ENCODE measurements around the gene MMP1. TPM values are rescaled to one million over a fixed set of nuclear protein-coding genes. Genes with fewer than 3 reads are reported as not detected.

The MMP1 gene
- total and polyA plus RNA-seq, 2 of the 13 experiments (the other 11 are each of a cell fraction or from before 2014, with no cell fraction given): 0.09 to 0.21 TPM

- intact Hi-C loops (cut with micrococcal nuclease; ENCODE audit: unreplicated experiment): loop anchor here (10.0 kb wide), 1 partner anchor 249 kb away; no protein-coding TSS in a partner anchor
- ChIA-PET POLR2A (no interaction called here), CTCF (ENCODE audit: low intra/inter-chr PET ratio, low total read pairs) (no interaction called here)
- H3K4me1 ChIP-seq (ENCODE audit: insufficient read depth, low read length): no peaks in the 10 kb centered on the region
- no peak overlapping the region for H3K4me2 ChIP-seq (ENCODE audit: low read depth, low read length)
- no peak overlapping the region for H3K4me3 ChIP-seq (replicated peaks in 1 of 3; ENCODE audit: insufficient read depth in 1 of 3, low read depth in 2 of 3, low read length in 3 of 3)
- H3K9me3 ChIP-seq (ENCODE audit: low read length): no peaks in the 10 kb centered on the region
- in situ Hi-C loops (cut with HindIII; ENCODE audit: extremely low pct_ligation_motif_present, low pct_unique_long_range_greater_than_20kb): loop anchor here (10.0 kb wide), 1 partner anchor 129 kb away; no protein-coding TSS in a partner anchor
- no TSS peak for BruUV-seq (replicated peaks)
- no peaks in the 10 kb centered on the region for H3K36me3 ChIP-seq (replicated peaks in 1 of 2; ENCODE audit: control insufficient read depth in 1 of 2, insufficient read depth in 2 of 2, low read length in 2 of 2)
- no peak overlapping the region for H3K9ac ChIP-seq (ENCODE audit: insufficient read depth, low read depth, low read length)
- peaks cover 0 to 4% of the 10 kb centered on the region in 2 experiments; a peak in 2 of 5 replicates for H3K27me3 ChIP-seq (ENCODE audit: control insufficient read depth in 1 of 2, insufficient read depth in 2 of 2, low read length in 2 of 2)
- no peak for TF ChIP-seq PAWR (CRISPR knock-in tag; IDR thresholded peaks at IDR 0.05; ENCODE audit: borderline replicate concordance)
- no peak for TF ChIP-seq RNF219 (CRISPR knock-in tag; IDR thresholded peaks at IDR 0.05)
- no peak for TF ChIP-seq ZNF691 (CRISPR knock-in tag; IDR thresholded peaks at IDR 0.05; ENCODE audit: borderline replicate concordance, low read depth)
- no peak for TF ChIP-seq PRDM10 (CRISPR knock-in tag; IDR thresholded peaks at IDR 0.05; ENCODE audit: low read depth)
- no peak for TF ChIP-seq GATA4 (IDR thresholded peaks at IDR 0.05; ENCODE audit: borderline replicate concordance, low read depth)
- no peak for TF ChIP-seq SOX13 (IDR thresholded peaks at IDR 0.05)
- TF ChIP-seq SOX13 (CRISPR knock-in tag; conservative IDR thresholded peaks at IDR 0.05 in 1 of 2, IDR thresholded peaks at IDR 0.05 in 1 of 2): no peak
- TF ChIP-seq PBX2 (CRISPR knock-in tag; IDR thresholded peaks at IDR 0.05): no peak
- no peak for TF ChIP-seq ISX (CRISPR knock-in tag; conservative IDR thresholded peaks at IDR 0.05)
- H3K79me2 ChIP-seq (ENCODE audit: insufficient read depth, low read length): no peaks in the 10 kb centered on the region
- FAIRE-seq (no peak), DNase-seq (ENCODE audit: low spot score) (no peak), ATAC-seq (no peak)
- 26% methylated on average over 3 of the region's 3 CpGs for WGBS (ENCODE audit: low lambda C conversion rate)
- no peak overlapping the region for H3K27ac ChIP-seq (ENCODE audit: extremely low read length, insufficient read depth, low read length)
- no peaks in the 10 kb centered on the region for H4K20me1 ChIP-seq (ENCODE audit: insufficient read depth, low read length)
- H2AFZ ChIP-seq (ENCODE audit: low read length): no peak overlapping the region
Observed at GRCh38 chr11:102806296-102806695, 8.3 kb upstream of the MMP1 start.

Data from HepG2 (cell line).